Pancreas (tissue), 10 donors: ENCODE results near the gene GON4L. TPM values are rescaled to one million over a fixed set of nuclear protein-coding genes. Genes with fewer than 3 reads are reported as not detected.
A peak's percentile ranks its signal among the peaks of the same experiment; 100 is the strongest.

Source experiments
- ATAC-seq, 4 donors: fragments of 200-7000 bp; cut with Tn5 transposase; one replicate each; pipeline versions ENCODE4 v1.8.0 to v1.9.1; 2020; ENCODE audit warnings: mild to moderate bottlenecking in 4 of 4, moderate library complexity in 4 of 4
- DNase-seq, 6 donors: peaks; one replicate each; pipeline ENCODE4 v3.0.0-alpha.2; 2020
- FAIRE-seq: peaks from 2 replicates; lab custom pipeline; 2012; peaks lifted over from hg19 to GRCh38; lab: Jason Lieb, UNC
- H3K27ac ChIP-seq, 4 donors: fragments of 200-600 bp; sonication (generic); 1 replicate in 3 of 4; 2 replicates in 1 of 4; pipeline versions ENCODE4 v1.5.0 to v1.8.0; 2020
- H3K27me3 ChIP-seq, 4 donors: fragments of 200-600 bp; one replicate each; pipeline ENCODE4 v1.8.0; 2021
- H3K36me3 ChIP-seq, 3 donors: fragments of 200-600 bp; sonication (generic) in 1 of 3; one replicate each; pipeline versions ENCODE4 v1.5.0 to v1.8.0; 2020 to 2021
- H3K4me1 ChIP-seq, 3 donors: fragments of 200-600 bp; one replicate each; pipeline ENCODE4 v1.8.0; 2021
- H3K4me3 ChIP-seq, 4 donors: fragments of 200-600 bp; sonication (generic) in 2 of 4; one replicate each; pipeline versions ENCODE4 v1.5.0 to v1.8.0; 2020 to 2021
- H3K9me3 ChIP-seq, 4 donors: fragments of 200-600 bp; one replicate each; pipeline ENCODE4 v1.8.0; 2021
- CTCF ChIP-seq, 4 donors: fragments of 200-600 bp; sonication (generic) in 3 of 4; IDR thresholded peaks; one replicate each; pipeline versions ENCODE4 v1.5.0 to v1.8.0; 2021; ENCODE audit warnings: antibody characterized with exemption in 4 of 4
- WGBS, 2 donors: extraction: QIAGEN DNeasy Blood & Tissue Kit; methylation state at CpG; one replicate each; pipeline ENCODE4 v1.1.7; 2013; 5-methylcytosine and 5-hydroxymethylcytosine counted together
- intact Hi-C, 3 donors: fragments of 100-400 bp; cut with DNase I; formaldehyde crosslinking; loops; one replicate each; pipeline versions ENCODE4 v1.11.1 to v1.14.2; 2022
- polyA plus RNA-seq, 2 donors: library from polyadenylated mRNA; stranded (reverse); fragments of 200-250 nt; gene quantifications; one replicate each; pipeline ENCODE4 v1.2.3, GENCODE V29; 2013
- total RNA-seq, 6 donors: library from RNA; stranded (reverse); fragmentation: NEBNext Ultra II Directional in 4 of 6; extraction: Animal tissue kit (Norgen Biotek cat#: 25700) in 4 of 6; gene quantifications; one replicate each; pipeline versions ENCODE4 v1.2.1 to v1.2.4, GENCODE V29; 2021 to 2023
- donor health status: healthy with polysubstance abuse.
- donor health status: DM: no; HTN: no; CAD: no; lungs with moderate emphysema.
- donor health status: DM: no; HTN: no; CAD: no.
- donor health status: control.
- donor health status: control.
- donor health status: Bipolar disorder and iron deficiency.
- donor health status: DM: yes; HTN: yes; CAD: no.
- donor health status: DM: no; HTN: no; CAD: no.
- donor health status: DM: no; HTN: no; CAD: no.
- donor health status: DM: yes; HTN: yes; CAD: no.

Gene GON4L
- total and polyA plus RNA-seq, 8 donors, result 18.5 to 32.3 (median 24.8) TPM

- no peak for TF ChIP-seq CTCF (IDR thresholded peaks at IDR 0.05)
- peak overlapping the region; percentile 3 to 44 (median 31) for H3K4me3 ChIP-seq
- peaks cover 0 to 8% (median 0%) of the 10 kb centered on the region in 3 donors for H3K36me3 ChIP-seq
- 51% methylated on average over 12 of the region's 12 CpGs for WGBS, 2 donors
- H3K27ac ChIP-seq, result peak overlapping the region; percentile 51 to 78 (median 66)
- no peaks in the 10 kb centered on the region for H3K9me3 ChIP-seq
- no peak for FAIRE-seq
- H3K27me3 ChIP-seq, result no peaks in the 10 kb centered on the region
- H3K4me1 ChIP-seq, result peaks cover 0 to 7% (median 0%) of the 10 kb centered on the region in 3 donors
- peak in 2 of 6 donors; percentile 20 to 29 for DNase-seq
- ATAC-seq, result peak; percentile 0 to 4 (median 2)
- intact Hi-C loops, result no loop called here
These were observed 1.8 kb upstream of the GON4L start for GRCh38 chr1:155858800-155859233.

- no peak for FAIRE-seq
- TF ChIP-seq CTCF (IDR thresholded peaks at IDR 0.05), result no peak
- no peak for DNase-seq
- 45 to 50% methylated on average over 20 of the region's 20 CpGs for WGBS, 2 donors
- Histone ChIP-seq H3K27ac (peak overlapping the region in 3 of 4 donors; percentile 6 to 73 (median 68)), H3K4me3 (peak overlapping the region; percentile 56 to 78 (median 64)), H3K4me1 (peaks cover 0 to 7% (median 0%) of the 10 kb centered on the region in 3 donors), H3K36me3 (peaks cover 0 to 26% (median 7%) of the 10 kb centered on the region in 3 donors), H3K27me3 (no peaks in the 10 kb centered on the region), H3K9me3 (no peaks in the 10 kb centered on the region)
- ATAC-seq, result no peak
- intact Hi-C loops, result no loop called here
These were observed 598 bp downstream of the GON4L start for GRCh38 chr1:155856257-155856974.

- Histone ChIP-seq H3K9me3 (no peaks in the 10 kb centered on the region), H3K27ac (no peak overlapping the region), H3K27me3 (no peaks in the 10 kb centered on the region), H3K36me3 (peaks cover 0 to 26% (median 13%) of the 10 kb centered on the region in 3 donors), H3K4me1 (no peaks in the 10 kb centered on the region), H3K4me3 (no peak overlapping the region)
- intact Hi-C loops, result no loop called here
- FAIRE-seq (no peak), ATAC-seq (no peak), DNase-seq (no peak)
- no peak for TF ChIP-seq CTCF (IDR thresholded peaks at IDR 0.05)
- WGBS, 2 donors, result 76 to 80% methylated on average over 3 of the region's 3 CpGs
These were observed 6.7 kb downstream of the GON4L start for GRCh38 chr1:155850345-155850744.

GRCh38 chr1:155847823-155848529 lies 9.0 kb downstream of the GON4L start:
- no peak for TF ChIP-seq CTCF (IDR thresholded peaks at IDR 0.05)
- intact Hi-C loops, result no loop called here
- Histone ChIP-seq H3K27me3 (no peaks in the 10 kb centered on the region), H3K4me1 (no peaks in the 10 kb centered on the region), H3K9me3 (no peaks in the 10 kb centered on the region), H3K27ac (no peak overlapping the region), H3K4me3 (no peak overlapping the region), H3K36me3 (peaks cover 0 to 11% (median 8%) of the 10 kb centered on the region in 3 donors)
- ATAC-seq (no peak), DNase-seq (no peak), FAIRE-seq (no peak)
- 84 to 96% methylated on average over 1 of the region's 1 CpG for whole genome bisulfite sequencing, 2 donors
